H7 (cell line): Measurements from ENCODE around the gene ACSM6. TPM values are rescaled to one million over a fixed set of nuclear protein-coding genes. Genes with fewer than 3 reads are reported as not detected.

Experiments used
- DNase-seq: peaks from one replicate; pipeline ENCODE4 v3.0.0; 2012
- H3K27me3 ChIP-seq: 2 replicates; pipeline ENCODE4 v1.6.0; 2011; ENCODE audit warnings: mild to moderate bottlenecking, low read length; ENCODE audit not compliant: control insufficient read depth, insufficient read depth
- H3K36me3 ChIP-seq: replicated peaks from 2 replicates; pipeline ENCODE4 v1.5.1; 2011; ENCODE audit warnings: low read length; ENCODE audit not compliant: control insufficient read depth, insufficient read depth
- H3K4me3 ChIP-seq: 2 replicates; pipeline ENCODE4 v1.5.1; 2011; ENCODE audit warnings: low read depth, mild to moderate bottlenecking, control low read depth, low read length, moderate library complexity; ENCODE audit not compliant: insufficient read depth
- total RNA-seq: library from RNA; depleted of rRNA; stranded (reverse); fragments of >200 nt; shearing (Covaris generic); gene quantifications from 2 replicates; pipeline ENCODE4 v1.2.3, GENCODE V29; 2014

The ACSM6 gene
- total RNA-seq, 1 experiment from 2014 or later, result not detected

DNA sequence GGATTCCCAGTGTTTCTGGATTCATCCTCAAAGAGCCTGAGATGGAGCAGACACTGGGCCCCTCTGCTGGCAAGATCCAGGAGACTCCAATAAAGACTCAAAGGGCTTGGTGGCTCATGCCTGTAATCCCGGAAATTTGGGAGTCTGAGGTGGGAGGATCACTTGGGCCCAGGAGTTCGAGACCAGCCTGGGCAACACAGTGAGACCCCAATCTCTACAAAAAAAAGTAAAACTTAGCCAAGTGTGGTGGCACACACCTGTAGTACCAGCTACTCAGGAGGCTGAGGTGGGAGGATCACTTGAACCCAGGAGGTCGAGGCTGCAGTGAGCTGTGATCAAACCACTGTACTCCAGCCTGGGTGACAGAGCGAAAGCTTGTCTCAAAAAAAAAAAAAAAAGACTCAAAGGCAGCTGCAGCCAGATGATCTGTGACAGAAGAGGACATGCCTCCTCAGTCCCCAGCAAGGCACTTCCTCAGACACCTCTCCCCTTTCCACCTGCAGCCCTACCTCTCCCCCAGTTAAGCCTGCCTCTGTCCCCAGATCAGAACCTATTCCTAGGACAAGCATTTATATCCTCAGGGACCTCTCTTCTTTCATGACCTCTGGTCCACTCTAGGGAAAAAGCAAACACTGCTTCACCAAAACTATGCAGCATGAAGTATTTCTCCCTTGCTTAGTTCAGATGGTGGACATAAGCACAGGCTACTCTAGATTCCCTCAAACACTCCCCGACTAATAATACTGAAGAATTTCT is 68.9 kb downstream of the ACSM6 start:
- DNase-seq, result no peak
- Histone ChIP-seq H3K4me3 (no peak overlapping the region), H3K36me3 (peaks cover 19% of the 10 kb centered on the region), H3K27me3 (no peaks in the 10 kb centered on the region)

DNA sequence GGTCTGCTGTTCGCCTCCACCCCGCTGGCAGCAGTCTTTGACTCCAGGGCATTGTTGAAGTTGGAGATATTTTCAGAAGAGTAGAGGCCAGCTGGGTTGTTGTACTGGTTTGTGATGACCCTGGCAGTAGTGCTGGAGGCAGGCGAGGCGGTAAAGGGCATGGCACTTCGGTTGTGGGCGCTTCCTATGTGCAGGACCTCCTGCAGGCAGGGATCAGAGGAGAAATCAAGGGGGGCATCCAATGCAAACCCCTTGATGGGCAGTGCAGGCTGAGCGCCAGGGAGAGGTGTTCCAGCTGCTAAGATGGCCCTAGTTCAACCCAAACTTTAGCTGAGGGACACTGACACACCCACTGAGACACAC is 69.8 kb downstream of the ACSM6 start:
- H3K36me3 ChIP-seq, result peaks cover 19% of the 10 kb centered on the region
- no peaks in the 10 kb centered on the region for H3K27me3 ChIP-seq
- no peak for DNase-seq
- no peak overlapping the region for H3K4me3 ChIP-seq

DNA sequence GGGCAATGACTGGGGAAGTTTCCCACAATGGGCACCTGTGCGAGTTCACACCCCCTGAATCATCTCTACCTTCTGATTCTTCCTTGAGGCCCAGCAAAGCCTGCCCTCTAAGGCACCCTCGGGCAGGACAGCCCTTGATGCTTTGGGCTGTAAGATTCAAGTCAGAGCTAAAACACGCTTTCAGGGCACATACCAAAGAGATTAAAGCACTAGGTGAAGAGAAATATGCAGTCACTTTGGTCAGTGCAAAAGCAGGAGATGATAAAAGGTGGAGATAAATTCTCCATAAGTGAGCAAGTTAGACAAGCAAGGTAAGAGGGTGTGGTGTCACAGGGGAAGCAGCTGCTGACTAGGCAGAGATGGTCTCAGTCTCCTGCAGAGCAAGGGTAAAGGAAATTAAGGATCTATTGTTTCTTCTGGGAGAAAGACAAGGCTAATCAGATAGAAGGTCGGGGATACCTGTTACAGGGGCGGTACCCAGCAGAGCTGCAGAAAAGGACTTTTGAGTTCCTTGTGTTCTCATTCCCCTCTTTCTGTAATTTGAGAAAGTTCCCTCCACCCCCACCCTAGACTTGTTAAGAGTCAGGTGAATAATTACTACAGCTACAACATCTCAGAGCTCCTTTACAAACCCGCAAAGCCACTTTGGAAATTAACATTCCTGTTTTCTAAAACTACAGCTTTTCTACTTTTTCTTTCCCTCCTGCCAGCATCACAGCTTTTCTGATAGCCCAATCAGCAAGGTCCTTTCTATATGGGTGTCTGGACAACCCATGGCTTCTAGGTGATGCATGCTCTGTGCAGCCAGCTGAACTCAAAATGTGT is 70.4 kb downstream of the ACSM6 start:
- no peaks in the 10 kb centered on the region for H3K27me3 ChIP-seq
- no peak overlapping the region for H3K4me3 ChIP-seq
- DNase-seq, result peak; percentile 68
- H3K36me3 ChIP-seq, result peaks cover 19% of the 10 kb centered on the region

DNA sequence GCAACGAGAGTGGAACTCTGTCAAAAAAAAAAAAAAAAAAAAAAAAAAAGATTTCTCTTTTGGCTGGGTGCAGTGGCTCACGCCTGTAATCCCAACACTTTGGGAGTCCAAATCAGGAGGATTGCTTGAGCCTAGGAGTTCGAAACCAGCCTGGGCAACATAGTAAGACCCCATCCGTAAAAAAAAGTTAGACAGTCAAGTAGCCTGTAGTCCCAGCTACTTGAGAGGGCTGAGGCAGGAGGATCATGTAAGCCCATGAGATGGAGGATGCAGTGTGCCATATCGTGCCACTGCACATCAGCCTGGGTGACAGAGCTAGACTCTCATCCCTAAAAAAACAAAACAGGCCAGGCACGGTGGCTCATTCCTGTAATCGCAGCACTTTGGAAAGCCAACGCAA is 71.5 kb downstream of the ACSM6 start:
- H3K4me3 ChIP-seq, result no peak overlapping the region
- peaks cover 14% of the 10 kb centered on the region for H3K36me3 ChIP-seq
- no peak for DNase-seq
- H3K27me3 ChIP-seq, result no peaks in the 10 kb centered on the region

DNA sequence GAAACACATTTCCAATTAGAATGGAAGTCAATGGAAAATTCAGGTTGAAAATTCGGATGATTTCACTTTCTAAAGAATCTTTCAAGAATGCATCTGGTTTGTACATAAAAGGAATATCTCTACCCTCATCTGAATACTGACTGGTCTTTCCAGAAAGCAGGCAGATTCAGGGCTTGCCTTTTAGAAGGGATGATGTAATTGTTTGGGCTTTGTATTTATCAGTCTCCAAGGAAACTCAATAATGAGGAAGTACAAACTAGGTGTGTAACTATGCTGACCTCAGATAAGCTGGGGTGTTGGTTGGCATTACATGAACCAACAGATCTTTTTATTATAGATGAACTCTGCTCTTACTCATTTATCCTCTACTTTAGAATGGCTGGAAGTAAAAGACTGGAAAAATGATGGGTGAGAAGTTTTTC is 72.6 kb downstream of the ACSM6 start:
- DNase-seq, result no peak

DNA sequence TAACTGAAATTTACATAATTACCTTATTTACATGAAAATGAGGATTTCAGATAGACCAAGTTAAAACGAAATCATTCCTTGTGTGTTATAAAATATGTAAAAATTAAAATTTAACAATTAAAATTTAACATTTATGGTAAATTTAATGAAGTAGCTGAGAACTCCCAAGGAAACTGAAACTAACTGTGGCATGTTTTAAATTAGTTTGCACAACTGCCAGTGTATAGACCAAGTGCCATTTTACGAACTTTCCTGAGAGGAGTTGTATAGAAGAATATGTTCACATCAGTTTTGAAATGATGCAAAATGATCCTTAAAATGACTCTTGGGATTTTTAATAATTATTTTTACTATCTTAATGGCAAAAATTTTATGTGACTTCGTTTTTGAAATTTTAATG is 73.2 kb downstream of the ACSM6 start:
- Histone ChIP-seq H3K4me3 (no peak overlapping the region), H3K36me3 (peaks cover 12% of the 10 kb centered on the region)

More for the DNA sequence above, 72.6 kb downstream of the ACSM6 start:
- no peak overlapping the region for H3K4me3 ChIP-seq
- no peaks in the 10 kb centered on the region for H3K27me3 ChIP-seq
- H3K36me3 ChIP-seq, result peaks cover 12% of the 10 kb centered on the region

DNA sequence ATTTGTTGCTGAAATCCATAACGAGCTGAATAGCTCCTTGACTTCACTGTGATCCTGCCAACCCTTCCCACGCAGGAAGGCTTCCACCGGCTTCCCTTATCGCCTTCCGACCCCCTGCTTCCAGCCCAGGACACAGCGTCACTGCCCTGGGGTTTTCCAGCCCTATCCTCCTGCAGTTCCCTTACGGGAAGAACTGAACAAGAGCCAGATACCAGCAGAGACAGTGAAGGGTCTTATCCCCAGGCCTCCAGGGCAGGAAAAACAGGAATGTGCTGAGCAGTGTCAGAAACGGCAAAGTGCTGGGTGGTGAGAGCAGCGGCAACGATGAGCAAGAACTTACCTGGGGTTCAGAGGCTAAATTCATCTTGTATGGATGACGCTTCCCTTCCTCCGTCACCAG is 74.4 kb downstream of the ACSM6 start:
- no peak overlapping the region for H3K4me3 ChIP-seq
- DNase-seq, result no peak
- no peaks in the 10 kb centered on the region for H3K27me3 ChIP-seq
- peaks cover 7% of the 10 kb centered on the region for H3K36me3 ChIP-seq

More for the DNA sequence above, 73.2 kb downstream of the ACSM6 start:
- no peaks in the 10 kb centered on the region for H3K27me3 ChIP-seq
- no peak for DNase-seq

DNA sequence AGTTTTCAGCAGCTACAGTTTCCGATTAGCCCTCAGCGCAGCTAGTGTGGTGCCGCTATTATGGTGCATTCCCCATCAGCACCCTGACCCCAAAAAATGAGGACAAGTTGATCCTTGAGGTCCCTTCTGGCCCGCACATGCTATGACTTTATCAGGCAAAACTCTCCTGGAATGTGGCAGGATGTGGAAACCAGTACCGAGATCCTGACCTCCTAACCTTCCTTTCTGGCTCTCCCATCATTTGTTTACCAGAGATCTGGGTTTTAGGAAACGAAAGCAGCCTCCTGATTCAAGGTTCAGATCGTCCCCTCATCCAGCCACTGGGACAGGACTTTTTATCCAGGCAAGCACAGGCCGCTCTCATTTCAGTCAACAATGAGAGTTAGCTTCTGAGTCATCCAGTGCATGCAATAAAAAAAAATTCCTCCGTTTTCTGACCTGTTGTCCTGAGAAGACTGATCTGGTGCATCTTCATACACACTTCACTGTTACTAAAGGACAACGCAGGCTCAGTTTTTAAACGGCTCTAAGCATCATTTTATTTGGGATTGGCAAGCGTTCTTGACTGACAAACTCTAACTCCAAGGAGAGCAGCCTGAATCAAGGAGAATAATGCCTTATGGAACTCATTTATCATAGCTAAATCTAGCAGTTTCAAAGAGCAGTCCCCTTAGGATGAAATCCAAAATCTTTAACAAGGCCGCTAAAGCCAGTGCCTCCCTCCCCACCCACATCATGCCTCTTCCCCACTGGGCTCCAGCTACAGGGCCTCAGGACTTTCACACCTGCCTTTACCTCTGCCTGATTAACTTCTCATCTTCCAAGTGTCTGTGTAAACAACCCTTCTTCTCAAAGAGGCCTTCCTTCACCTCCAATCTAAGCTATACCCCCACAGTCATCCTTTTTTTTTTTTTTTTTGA is 79.6 kb downstream of the ACSM6 start:
- Histone ChIP-seq H3K27me3 (no peaks in the 10 kb centered on the region), H3K36me3 (peaks cover 4% of the 10 kb centered on the region), H3K4me3 (no peak overlapping the region)
- no peak for DNase-seq

DNA sequence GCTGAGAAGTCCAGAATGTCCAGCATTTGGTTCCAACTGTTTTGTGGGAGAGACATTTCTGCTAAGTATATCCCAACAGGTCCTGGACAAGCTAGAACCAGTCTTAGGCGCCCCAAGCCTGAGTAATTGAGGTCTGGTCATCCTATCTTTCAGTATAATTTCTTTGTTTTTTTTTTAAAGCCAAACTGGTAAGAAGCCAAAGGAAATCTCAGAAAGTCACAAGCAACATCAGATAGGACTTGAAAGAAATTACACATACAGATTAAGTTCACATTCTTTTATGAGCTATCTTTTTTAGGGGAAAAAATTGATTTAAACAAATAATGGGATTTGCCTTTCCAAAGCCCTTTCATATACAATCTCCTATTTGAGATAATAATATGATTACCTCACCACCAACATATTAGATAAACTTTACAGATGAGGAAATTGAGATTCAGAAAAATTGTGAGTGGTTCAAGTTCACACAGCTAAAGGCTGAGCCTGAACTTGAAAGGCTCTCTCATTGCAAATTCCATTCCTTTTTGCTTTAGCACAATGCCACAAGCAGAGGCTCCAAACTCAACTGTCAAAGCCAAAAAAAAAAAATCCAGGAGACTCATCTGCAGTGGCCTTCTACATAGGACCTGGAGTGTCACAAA is 81.8 kb downstream of the ACSM6 start:
- no peaks in the 10 kb centered on the region for H3K27me3 ChIP-seq
- no peak overlapping the region for H3K4me3 ChIP-seq
- peaks cover 1% of the 10 kb centered on the region; the same call in 1 of the 2 replicates for H3K36me3 ChIP-seq
- no peak for DNase-seq

DNA sequence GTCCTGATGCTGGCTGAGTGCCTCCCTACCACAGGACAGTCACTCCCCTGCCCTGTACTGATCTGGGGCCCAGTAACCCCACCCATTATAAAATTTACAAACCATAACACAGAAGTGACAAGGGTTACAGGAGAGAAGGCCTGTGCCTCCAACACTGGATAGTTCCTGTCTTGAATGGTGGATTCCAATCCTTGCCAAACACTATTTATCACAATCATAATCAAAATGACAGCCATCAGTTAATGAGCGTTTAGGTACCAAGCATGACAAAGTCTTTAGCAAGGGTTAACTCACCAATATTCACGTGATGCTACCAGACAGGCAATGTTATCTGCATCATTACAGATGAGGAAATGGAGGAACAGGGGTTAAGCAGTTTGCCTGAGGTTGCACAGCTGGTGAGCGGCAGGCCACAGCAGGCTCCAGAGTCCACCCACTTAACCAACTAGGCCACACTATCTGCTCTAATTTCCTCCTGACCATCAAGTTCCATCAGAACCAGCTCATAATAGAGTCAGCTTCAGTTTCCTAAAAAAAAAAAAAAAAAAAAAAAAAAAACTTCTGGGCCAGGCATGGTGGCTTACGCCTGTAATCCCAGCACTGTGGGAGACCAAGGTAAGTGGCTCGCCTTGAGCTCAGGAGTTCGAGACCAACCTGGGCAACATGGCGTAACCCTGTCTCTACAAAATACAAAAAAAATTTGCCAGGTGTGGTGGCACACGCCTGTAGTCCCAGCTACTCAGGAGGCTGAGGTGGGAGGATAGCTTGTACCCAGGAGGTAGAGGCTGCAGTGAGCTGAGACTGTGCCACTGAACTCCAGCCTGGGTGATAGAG is 82.5 kb downstream of the ACSM6 start:
- DNase-seq, result no peak
- H3K4me3 ChIP-seq, result no peak overlapping the region
- no peaks in the 10 kb centered on the region for H3K27me3 ChIP-seq
- H3K36me3 ChIP-seq, result no peaks in the 10 kb centered on the region

DNA sequence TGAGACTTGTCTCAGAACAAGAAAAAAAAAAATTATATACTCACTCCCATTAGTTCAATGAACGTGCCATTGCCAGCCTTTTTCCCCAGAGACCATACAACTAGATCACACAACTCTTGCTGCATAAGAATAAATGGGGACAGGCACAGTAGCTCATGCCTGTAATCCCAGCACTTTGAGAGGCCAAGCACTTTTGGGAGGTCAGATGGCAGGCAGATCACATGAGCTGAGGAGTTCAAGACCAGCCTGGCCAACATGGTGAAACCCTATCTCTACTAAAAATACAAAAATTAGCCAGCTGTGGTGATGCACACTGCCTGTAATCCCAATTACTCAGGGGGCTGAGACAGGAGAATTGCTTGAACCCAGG is 83.1 kb downstream of the ACSM6 start:
- Histone ChIP-seq H3K4me3 (no peak overlapping the region), H3K27me3 (no peaks in the 10 kb centered on the region), H3K36me3 (no peaks in the 10 kb centered on the region)
- no peak for DNase-seq

DNA sequence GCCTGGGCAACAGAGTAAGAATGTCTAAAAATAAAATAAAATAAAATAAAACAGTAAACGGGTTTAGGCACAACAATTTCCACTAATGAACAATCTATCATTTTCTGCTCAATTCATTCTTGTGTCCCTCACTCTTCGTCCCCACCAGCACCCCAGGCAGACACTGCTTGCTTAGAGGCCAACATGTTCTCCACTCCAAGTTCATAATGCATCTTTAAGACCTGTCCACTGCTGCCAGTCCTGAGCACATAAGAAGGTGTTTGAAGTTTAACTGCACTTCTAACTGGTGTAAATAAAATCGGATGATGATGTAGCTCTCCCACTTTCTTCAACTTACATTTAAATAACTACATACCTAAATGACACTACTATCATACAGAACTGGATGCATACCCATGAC is 83.6 kb downstream of the ACSM6 start:
- Histone ChIP-seq H3K36me3 (no peaks in the 10 kb centered on the region), H3K27me3 (no peaks in the 10 kb centered on the region), H3K4me3 (no peak overlapping the region)
- no peak for DNase-seq
